Measurements from ENCODE around the gene UBE2H.
"Not testable (repeated sequence)": the region's sequence is repeated elsewhere in the genome, so short reads cannot be mapped to it uniquely, and the experiment has no call there.

UBE2H gene

GRCh38 chr7:129872054-129872453 is 80.7 kb downstream of the UBE2H start:
- DNase-seq (ENCODE audit: low read depth in 2 of 2) = no peak

DNA sequence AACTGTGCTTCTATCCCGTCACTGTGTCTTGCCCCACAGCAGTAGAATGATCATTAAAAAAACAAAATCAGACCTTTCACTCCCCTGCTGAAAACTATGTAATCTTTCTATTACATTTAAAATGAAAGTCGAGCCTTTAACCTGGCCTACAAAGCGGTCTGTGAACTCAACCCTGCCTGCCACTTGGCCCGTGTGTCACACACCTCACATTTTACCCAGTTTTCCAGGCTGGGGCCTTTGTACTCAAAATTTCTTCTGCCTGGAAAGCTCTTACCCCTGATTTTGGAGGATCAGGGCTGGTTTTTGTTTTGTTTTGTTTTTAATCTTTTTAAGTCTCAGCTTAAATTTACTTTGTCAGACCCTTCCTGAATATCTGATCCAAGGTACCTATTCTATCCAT is 82.1 kb downstream of the UBE2H start:
- no peak for DNase-seq (ENCODE audit: low read depth in 2 of 2)

DNA sequence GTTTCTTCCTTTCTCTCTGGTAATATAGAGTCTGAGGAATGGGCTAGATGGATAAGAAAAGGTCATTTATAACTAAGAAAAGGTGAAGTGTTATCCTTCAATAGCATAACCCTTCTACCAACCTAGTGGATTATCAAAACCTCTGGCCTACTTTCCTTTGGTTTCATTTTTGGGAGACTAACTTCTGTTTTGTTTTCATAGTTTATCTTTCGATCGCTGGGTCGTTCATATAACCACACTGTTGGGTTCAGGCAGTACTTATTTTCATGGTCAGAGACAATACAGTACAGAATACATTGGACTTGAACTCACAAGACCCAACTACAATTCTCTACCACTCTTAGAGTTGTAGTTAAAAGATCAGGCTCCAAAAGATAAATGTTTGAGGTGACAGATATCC is 86.5 kb downstream of the UBE2H start:
- DNase-seq (ENCODE audit: low read depth in 2 of 2) = no peak

GRCh38 chr7:129865925-129866201 is 86.9 kb downstream of the UBE2H start:
- no peak for DNase-seq (ENCODE audit: low read depth in 2 of 2)

DNA sequence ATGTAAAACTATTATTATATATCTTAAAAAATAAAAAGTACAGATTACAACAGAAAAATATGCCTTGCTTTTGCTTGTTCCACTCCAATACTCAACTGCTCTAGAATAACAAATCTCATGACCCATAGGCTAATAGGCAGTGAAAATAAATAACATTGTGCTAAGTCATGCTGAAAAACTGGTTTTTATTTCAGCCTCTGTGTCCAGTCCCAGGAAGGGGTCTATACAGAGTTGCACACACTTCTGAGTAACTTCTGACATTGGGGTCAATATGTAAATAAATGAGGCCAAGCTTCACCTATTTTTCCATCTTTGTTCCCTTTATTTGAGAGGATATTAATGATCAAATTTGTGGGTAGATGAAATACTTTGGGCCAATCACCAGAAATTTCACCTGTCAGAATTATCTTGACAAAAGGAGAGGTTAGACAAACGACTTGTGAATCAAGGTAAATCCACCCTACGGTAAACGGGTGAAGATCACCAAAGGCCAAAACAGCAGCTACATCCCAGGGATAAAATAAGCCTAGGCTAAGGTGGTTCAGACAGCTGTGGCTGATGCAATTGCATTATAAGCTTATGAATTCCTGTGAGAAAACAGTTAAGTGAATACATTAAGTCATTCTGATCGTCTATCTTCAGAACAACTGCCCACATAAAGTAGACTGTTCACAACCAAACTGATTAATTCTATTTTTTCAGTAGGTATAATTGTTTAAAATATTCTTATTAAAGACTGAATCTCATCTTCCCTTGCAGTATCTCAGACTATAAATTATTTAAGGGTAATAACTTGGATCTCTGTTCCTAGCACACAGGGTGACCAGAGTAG is 87.5 kb downstream of the UBE2H start:
- DNase-seq (ENCODE audit: low read depth in 2 of 2) = no peak

- DNase-seq (ENCODE audit: low read depth in 2 of 2) = not testable (repeated sequence)
Measured at GRCh38 chr7:129864676-129865075, 88.1 kb downstream of the UBE2H start.

GRCh38 chr7:129864042-129864441 is 88.7 kb downstream of the UBE2H start:
- DNase-seq (ENCODE audit: low read depth in 2 of 2) = no peak

GRCh38 chr7:129862682-129863081 is 90.1 kb downstream of the UBE2H start:
- DNase-seq (ENCODE audit: low read depth in 2 of 2) = no peak

GRCh38 chr7:129860784-129861183 is 92.0 kb downstream of the UBE2H start:
- not testable (repeated sequence) for DNase-seq (ENCODE audit: low read depth in 2 of 2)

DNA sequence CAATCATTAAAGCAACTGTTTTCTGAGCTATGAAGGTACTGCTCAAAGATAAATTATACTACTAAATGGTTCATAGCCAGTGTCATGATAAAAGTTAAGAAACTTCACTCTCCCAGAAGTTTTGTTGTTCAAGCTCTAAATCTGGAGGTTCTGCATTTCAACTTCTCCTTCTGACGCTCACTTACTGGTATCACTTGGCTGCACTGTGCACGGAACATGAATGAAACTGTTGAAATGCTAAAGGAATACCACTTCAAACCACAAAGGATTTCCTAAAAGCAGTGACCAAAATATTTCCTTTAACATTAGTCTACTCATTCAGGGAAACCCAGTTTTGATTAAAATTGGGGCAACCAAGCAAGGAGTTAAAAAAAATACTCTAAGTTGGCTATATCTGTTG is 93.6 kb downstream of the UBE2H start:
- no peak for DNase-seq (ENCODE audit: low read depth in 2 of 2)

GRCh38 chr7:129858490-129858889 is 94.3 kb downstream of the UBE2H start:
- no peak for DNase-seq (ENCODE audit: low read depth in 2 of 2)

DNA sequence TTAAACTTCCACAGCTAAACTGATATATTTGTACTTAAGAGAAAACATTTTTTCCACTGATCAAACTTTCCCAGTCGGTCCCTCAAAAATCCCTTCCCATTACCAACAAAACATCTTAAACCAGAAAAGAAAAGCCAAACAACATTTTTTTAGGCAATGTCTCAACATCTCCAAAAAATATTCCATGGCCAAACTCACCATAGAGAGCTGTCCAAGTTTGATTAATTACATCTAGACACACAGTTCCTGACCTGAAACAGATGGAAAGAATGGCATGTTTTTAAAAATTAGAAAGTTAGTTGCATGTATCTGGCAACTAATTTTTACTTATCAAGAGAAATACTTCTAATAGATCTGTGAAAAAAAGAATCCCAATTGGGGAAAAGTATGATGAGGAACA is 95.4 kb downstream of the UBE2H start:
- no peak for DNase-seq (ENCODE audit: low read depth in 2 of 2)

DNA sequence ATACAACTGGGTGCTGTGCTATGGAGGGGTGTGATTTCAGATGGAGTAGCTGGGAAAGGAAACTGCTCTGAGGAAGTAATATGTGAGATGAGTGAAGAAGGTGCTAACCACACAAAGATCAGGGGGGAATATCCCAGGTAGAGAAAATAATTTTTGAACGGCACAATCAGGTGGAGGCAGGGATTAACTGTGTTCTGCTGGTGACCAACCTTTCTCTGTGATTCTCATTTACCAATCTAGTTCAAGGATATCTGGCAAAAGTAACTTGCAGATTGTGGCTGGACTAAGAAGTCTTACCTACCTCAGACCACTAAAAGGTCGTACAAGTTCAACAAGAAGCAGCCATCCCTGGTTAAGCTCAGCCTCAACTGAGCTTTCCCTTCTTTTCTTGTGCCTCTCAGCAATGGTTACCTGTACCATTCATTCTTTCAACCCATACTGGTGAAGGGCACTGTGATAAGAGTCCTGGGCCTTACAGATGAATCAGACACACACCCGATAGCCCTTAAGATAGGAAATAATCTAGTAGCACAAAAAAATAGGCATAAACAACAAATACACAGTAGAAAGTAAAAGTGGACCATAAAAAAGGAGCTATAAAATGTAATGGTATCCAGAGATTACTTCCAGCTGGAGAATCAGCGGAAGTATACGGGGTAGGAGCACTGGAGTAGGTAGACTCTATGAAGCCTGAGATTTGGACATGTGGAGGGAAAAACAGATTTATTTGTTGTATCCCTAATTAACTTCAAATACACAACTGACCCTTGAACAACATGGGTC is 96.6 kb downstream of the UBE2H start:
- DNase-seq (ENCODE audit: low read depth in 2 of 2) = no peak

GRCh38 chr7:129855234-129855673 is 97.5 kb downstream of the UBE2H start:
- DNase-seq (ENCODE audit: low read depth in 2 of 2) = no peak

DNA sequence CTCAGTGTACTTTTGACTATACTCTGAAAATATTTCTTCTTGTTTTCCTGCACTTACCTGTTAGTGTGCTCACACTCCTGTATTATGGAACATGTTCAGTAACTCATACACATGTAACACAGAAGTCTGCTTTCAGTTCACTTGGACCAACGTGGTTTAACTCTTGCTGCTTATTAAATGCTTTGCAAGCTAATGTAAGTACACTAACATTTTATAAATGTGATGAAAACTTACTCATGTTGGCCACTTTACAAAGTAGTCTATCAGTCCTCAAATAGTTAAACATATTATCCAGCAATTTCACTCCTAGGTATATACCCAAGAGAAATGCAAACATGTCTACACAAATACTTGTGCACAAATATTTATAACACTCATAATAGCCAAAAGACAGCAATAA is 98.4 kb downstream of the UBE2H start:
- DNase-seq (ENCODE audit: low read depth in 2 of 2) = no peak

DNA sequence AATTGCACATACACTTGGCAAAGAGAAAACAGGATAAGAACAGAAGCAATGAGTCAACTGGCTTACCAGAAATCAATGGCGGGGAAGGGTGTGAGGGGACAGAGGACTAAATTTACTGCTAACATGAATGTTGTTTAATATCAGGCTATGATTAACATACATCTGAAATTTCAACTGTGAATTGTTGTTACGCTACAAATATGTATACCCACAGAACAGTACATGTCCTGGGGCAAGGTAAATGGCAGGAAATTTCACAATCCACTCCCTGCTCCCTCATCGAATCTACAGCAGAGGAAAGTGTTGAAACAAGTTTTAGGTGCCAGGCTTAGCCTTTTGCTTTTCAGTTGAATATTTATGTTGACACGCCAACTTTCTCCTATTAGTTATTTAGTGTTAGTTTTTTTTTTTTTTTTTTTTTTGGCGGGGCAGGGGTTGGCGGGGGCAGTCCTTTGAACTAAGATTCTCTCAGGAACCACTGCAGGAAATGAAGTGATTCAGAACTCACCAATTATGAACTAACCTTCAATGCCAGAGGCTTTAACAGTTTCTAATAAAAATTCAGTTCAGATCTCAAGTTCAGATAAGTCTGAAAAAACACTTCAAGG is 99.0 kb downstream of the UBE2H start:
- DNase-seq (ENCODE audit: low read depth in 2 of 2) = no peak

GRCh38 chr7:129851809-129852208 is 101.0 kb downstream of the UBE2H start:
- DNase-seq (ENCODE audit: low read depth in 2 of 2) = no peak

GRCh38 chr7:129851174-129851573 is 101.6 kb downstream of the UBE2H start:
- DNase-seq (ENCODE audit: low read depth in 2 of 2) = no peak

GRCh38 chr7:129848436-129848835 is 104.3 kb downstream of the UBE2H start:
- no peak for DNase-seq (ENCODE audit: low read depth in 2 of 2)

DNA sequence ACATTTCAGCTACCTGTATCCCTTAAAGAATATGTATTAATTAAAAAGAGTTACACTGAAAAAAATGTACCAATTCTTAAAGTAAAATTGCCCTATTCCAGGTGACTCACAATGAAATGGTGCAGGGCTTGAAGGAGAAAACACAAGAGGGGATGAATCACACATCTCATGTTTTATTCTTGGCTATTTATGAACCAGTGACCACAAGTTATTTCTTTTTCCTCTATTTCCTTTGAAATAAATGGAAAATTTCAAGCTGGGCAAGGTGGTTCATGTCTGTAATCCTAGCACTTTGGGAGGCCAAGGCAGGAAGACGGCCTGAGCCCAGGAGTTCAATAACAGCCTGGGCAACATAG is 106.8 kb downstream of the UBE2H start:
- no peak for DNase-seq (ENCODE audit: low read depth in 2 of 2)

DNA sequence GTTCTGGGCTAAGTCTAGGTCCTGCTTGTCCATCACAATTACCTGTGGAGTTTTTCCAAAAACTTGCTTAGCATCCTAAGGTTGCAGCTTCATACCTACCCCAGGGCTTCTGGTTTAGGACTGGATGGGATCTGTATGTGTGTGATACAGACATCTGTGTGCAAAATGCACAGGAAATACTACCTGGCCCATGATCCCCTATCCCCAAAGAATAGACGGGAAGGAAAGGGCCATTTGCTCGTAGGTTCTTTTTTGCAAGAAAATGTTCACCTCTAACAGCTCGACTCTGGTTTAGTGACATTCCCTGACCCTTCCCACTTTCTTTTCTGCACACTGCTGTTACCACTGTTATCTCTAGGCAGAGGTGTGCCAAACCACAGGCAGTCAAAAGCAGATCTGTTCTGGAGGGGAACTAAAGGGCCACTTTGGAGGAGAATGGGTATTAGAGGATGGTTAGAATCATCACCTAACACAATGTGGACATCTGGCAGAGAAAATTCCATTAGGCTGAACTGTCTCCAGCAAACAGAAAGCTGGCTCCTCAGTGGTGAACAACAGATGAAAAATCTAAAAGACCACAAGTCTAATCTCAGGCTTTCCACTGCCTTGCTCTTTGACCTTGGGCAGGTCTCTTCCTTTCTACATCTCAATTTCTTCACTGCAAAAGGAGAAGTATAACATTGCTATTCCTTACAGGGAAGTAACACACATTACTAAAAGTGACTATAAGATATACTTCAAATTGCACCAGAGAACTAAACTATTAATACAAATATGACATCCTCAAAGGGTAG is 107.4 kb downstream of the UBE2H start:
- no peak for DNase-seq (ENCODE audit: low read depth in 2 of 2)

All from activated CD8-positive, alpha-beta memory T cell treated with anti-CD3 and anti-CD28 coated beads for 4 hours (primary cell).